Activated T-helper 1 cell treated with Interleukin-2 at 50 U/mL for 16 hours (primary cell): ENCODE results near the gene PLD2.
"Not testable (repeated sequence)": the region's sequence is repeated elsewhere in the genome, so short reads cannot be mapped to it uniquely, and the experiment has no call there.

Experiments
- DNase-seq: peaks from one replicate; pipeline ENCODE4 v3.0.0-alpha.2; 2020; ENCODE audit warnings: low read depth

The PLD2 gene

GRCh38 chr17:4858068-4858881, 51.3 kb downstream of the PLD2 start:
- no peak for DNase-seq

GRCh38 chr17:4858882-4859260, 51.9 kb downstream of the PLD2 start:
- no peak for DNase-seq

DNA sequence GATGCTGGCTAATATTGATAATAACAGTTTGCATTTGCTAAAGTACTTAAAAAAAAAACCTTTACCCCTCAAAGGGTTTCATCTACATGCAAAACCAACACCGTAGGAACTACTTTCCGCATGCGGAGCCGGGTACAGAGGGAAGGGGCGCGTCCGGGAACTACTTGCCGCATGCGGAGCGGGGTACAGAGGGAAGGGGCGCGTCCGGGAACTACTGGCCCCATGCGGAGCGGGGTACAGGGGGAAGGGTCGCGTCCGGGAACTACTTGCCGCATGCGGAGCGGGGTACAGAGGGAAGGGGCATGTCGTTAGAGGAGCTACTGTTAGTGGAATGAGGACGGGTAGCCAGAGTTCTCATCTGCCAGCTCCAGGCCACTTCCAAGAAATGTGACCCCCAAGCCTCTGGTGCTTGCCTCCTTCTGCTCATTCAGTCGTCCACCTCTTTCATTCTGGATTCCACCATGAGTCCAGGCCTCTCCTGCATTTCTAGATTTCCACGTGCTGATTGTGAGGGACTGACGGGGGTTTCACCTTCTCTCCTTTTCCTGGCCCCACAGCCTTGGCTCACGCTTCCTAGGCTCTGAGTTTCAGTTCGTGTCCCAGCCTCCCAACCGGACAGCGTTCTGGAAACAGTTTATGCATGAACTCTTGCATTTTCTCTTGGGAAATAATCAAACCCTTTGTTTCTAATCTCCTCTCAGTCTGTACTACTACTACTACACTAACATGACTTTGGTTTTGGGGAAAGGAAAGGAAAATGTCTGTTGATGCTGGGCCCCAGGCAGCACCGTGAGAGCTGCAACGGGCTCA, 53.1 kb downstream of the PLD2 start:
- DNase-seq, result no peak

DNA sequence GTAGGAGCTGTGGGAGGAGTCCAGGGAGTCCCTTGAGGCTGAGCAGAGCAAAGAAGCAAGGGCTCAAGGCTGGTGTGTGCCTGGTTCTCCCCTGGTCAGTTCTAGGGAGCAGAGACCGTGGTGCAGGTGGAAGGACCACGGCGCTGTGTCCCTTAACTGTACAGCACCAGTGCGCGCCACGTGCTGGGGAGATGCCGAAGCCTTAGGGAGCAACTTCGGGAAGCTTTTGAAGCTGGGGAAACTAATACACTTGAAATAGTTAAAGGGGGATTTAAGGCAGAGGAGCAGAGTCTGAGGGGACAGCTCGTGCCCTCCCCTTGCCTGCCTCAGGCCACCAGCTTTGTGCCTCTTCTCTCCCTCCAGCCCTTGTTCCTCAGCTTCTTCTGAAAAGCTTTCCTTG, 53.7 kb downstream of the PLD2 start:
- no peak for DNase-seq

- no peak for DNase-seq
Measured at GRCh38 chr17:4861052-4861451, 54.1 kb downstream of the PLD2 start.

- DNase-seq, result no peak
Measured at GRCh38 chr17:4862720-4863119, 55.8 kb downstream of the PLD2 start.

- no peak for DNase-seq
Measured at GRCh38 chr17:4863321-4863720, 56.4 kb downstream of the PLD2 start.

- DNase-seq, result not testable (repeated sequence)
Measured at GRCh38 chr17:4867535-4867934, 60.6 kb downstream of the PLD2 start.

GRCh38 chr17:4869058-4869998, 62.4 kb downstream of the PLD2 start:
- not testable (repeated sequence) for DNase-seq

DNA sequence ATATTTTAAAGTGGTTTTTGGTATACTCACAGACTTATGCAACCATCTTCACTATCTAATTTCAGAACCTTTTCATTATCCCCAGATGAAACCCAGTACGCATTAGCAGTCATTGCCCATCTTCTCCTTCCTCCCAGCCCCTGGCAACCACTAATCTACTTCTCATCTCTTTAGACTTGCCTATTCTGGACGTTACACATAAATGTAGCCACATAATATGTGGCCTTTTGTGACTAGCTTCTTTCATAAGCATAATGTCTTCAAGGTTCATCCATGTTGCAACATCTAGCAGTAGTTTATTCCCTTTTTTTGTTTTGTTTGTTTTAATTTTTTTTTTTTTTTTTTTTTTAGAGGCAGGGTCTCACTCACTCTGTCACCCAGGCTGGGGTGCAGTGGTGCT, 63.9 kb downstream of the PLD2 start:
- no peak for DNase-seq

- no peak for DNase-seq
Measured at GRCh38 chr17:4872786-4873185, 65.8 kb downstream of the PLD2 start.
